Caco-2 (cell line): Measurements from ENCODE around the gene VPS39. TPM values are rescaled to one million over a fixed set of nuclear protein-coding genes. Genes with fewer than 3 reads are reported as not detected.

ENCODE experiments used
- BruUV-seq: library from RNA; stranded (reverse); fragments of 400-500 nt; replicated peaks from 2 replicates; lab custom pipeline; 2021; lab: Mats Ljungman, UMichigan
- CTCF ChIA-PET: fragments of 300-600 bp; sonication (Branson Sonifier 250); formaldehyde crosslinking; loops from one replicate; lab custom pipeline; 2022; ENCODE audit warnings: antibody characterized with exemption; lab: Charles Lee
- POLR2A ChIA-PET: fragments of 300-600 bp; sonication (Branson Sonifier 250); formaldehyde crosslinking; loops from one replicate; lab custom pipeline; 2022; ENCODE audit warnings: antibody characterized with exemption; lab: Charles Lee
- DNase-seq, 2 experiments: peaks; one replicate each; pipeline versions ENCODE4 v3.0.0 to v3.0.0-alpha.2; 2020 to 2022
- H3K27me3 ChIP-seq: replicated peaks from 2 replicates; pipeline ENCODE4 v1.6.0; 2011; ENCODE audit warnings: low read length; ENCODE audit not compliant: control insufficient read depth, insufficient read depth
- H3K36me3 ChIP-seq: 2 replicates; pipeline ENCODE4 v1.5.1; 2011; ENCODE audit warnings: low read length; ENCODE audit not compliant: control insufficient read depth, insufficient read depth
- H3K4me1 ChIP-seq: fragments of 250-450 bp; sonication (Bioruptor Pico); 2 replicates; pipeline ENCODE4 v1.5.1; 2020; ENCODE audit warnings: mild to moderate bottlenecking
- H3K4me3 ChIP-seq: 2 replicates; pipeline ENCODE4 v1.5.1; 2011; ENCODE audit warnings: low read depth, mild to moderate bottlenecking, control low read depth, low read length
- H3K9me3 ChIP-seq: fragments of 250-450 bp; sonication (Bioruptor Pico); 2 replicates; pipeline ENCODE4 v1.5.1; 2020; ENCODE audit warnings: mild to moderate bottlenecking, moderate library complexity
- H3K27ac Mint-ChIP-seq: one replicate; pipeline ENCODE4 v1.8.0; 2022; ENCODE audit warnings: mixed read lengths; ENCODE audit not compliant: unreplicated experiment
- H3K27me3 Mint-ChIP-seq: one replicate; pipeline ENCODE4 v1.8.0; 2022; ENCODE audit warnings: mixed read lengths; ENCODE audit not compliant: insufficient read depth, unreplicated experiment
- H3K36me3 Mint-ChIP-seq: one replicate; pipeline ENCODE4 v1.8.0; 2022; ENCODE audit warnings: mild to moderate bottlenecking, mixed read lengths; ENCODE audit not compliant: insufficient read depth, unreplicated experiment
- H3K4me1 Mint-ChIP-seq: one replicate; pipeline ENCODE4 v1.8.0; 2022; ENCODE audit warnings: low read depth, mixed read lengths; ENCODE audit not compliant: unreplicated experiment
- H3K4me3 Mint-ChIP-seq: one replicate; pipeline ENCODE4 v1.8.0; 2022; ENCODE audit warnings: mild to moderate bottlenecking, moderate library complexity, mixed read lengths; ENCODE audit not compliant: unreplicated experiment
- H3K9me3 Mint-ChIP-seq: one replicate; pipeline ENCODE4 v1.8.0; 2022; ENCODE audit warnings: mixed read lengths; ENCODE audit not compliant: unreplicated experiment
- CTCF ChIP-seq, 2 experiments: fragments of 200-600 bp in 1 of 2; IDR thresholded peaks; 1 replicate in 1 of 2; 2 replicates in 1 of 2; pipeline versions ENCODE4 v1.5.1 to v1.8.0; 2011 to 2022; ENCODE audit warnings: antibody characterized with exemption in 1 of 2, control low read depth in 1 of 2, inconsistent platforms in 1 of 2, low read depth in 1 of 2, low read length in 1 of 2, mild to moderate bottlenecking in 1 of 2, moderate library complexity in 1 of 2; ENCODE audit not compliant: insufficient read depth in 1 of 2, severe bottlenecking in 1 of 2, unreplicated experiment in 1 of 2
- intact Hi-C: fragments of 100-400 bp; cut with micrococcal nuclease; formaldehyde crosslinking; loops from one replicate; pipeline ENCODE4 v1.10.0; 2022; ENCODE audit not compliant: unreplicated experiment
- total RNA-seq: library from RNA; stranded (reverse); gene quantifications from 2 replicates; pipeline ENCODE4 v1.2.3, GENCODE V29; 2022

VPS39 gene
- total RNA-seq, 1 experiment from 2014 or later = 48.4 TPM

- H3K4me1 ChIP-seq = no peaks in the 10 kb centered on the region
- no peaks in the 10 kb centered on the region for H3K9me3 ChIP-seq
- no peak overlapping the region for H3K4me3 ChIP-seq
- no peak overlapping the region for H3K27ac Mint-ChIP-seq
- no peaks in the 10 kb centered on the region for H3K9me3 Mint-ChIP-seq
- no TSS peak for BruUV-seq
- ChIA-PET POLR2A (no interaction called here), CTCF (no interaction called here)
- H3K27me3 Mint-ChIP-seq = no peaks in the 10 kb centered on the region
- H3K4me3 Mint-ChIP-seq = no peak overlapping the region
- peaks cover 33% of the 10 kb centered on the region for H3K36me3 Mint-ChIP-seq
- H3K27me3 ChIP-seq = no peaks in the 10 kb centered on the region
- no peak for DNase-seq
- H3K4me1 Mint-ChIP-seq = no peaks in the 10 kb centered on the region
- H3K36me3 ChIP-seq = no peaks in the 10 kb centered on the region; the same call in 1 of the 2 replicates
- intact Hi-C loops = no loop called here
- no peak for TF ChIP-seq CTCF (IDR thresholded peaks at IDR 0.05; ENCODE audit: insufficient read depth in 1 of 2, low read depth in 1 of 2, low read length in 1 of 2, severe bottlenecking in 1 of 2, unreplicated experiment in 1 of 2)
Observed at GRCh38 chr15:42171122-42171521, 37.0 kb downstream of the VPS39 start.

GRCh38 chr15:42166225-42166940, 41.7 kb downstream of the VPS39 start:
- intact Hi-C loops = no loop called here
- Mint-ChIP-seq H3K27ac (no peak overlapping the region), H3K27me3 (no peaks in the 10 kb centered on the region), H3K4me3 (no peak overlapping the region), H3K4me1 (no peaks in the 10 kb centered on the region), H3K9me3 (no peaks in the 10 kb centered on the region), H3K36me3 (peaks cover 46% of the 10 kb centered on the region)
- Histone ChIP-seq H3K9me3 (no peaks in the 10 kb centered on the region), H3K4me3 (no peak overlapping the region), H3K4me1 (no peaks in the 10 kb centered on the region), H3K36me3 (peaks cover 2% of the 10 kb centered on the region), H3K27me3 (no peaks in the 10 kb centered on the region)
- BruUV-seq = no TSS peak
- POLR2A ChIA-PET = no interaction called here
- CTCF ChIA-PET = interaction anchor here (0.6 kb wide), 1 partner anchor 1159 kb away, joined by 3 read pairs; no protein-coding TSS in a partner anchor
- TF ChIP-seq CTCF (IDR thresholded peaks at IDR 0.05; ENCODE audit: insufficient read depth in 1 of 2, low read depth in 1 of 2, low read length in 1 of 2, severe bottlenecking in 1 of 2, unreplicated experiment in 1 of 2) = no peak
- no peak for DNase-seq

- no peaks in the 10 kb centered on the region for H3K9me3 Mint-ChIP-seq
- H3K4me3 Mint-ChIP-seq = no peak overlapping the region
- Histone ChIP-seq H3K4me1 (no peaks in the 10 kb centered on the region), H3K36me3 (peaks cover 2% of the 10 kb centered on the region), H3K4me3 (no peak overlapping the region), H3K9me3 (no peaks in the 10 kb centered on the region), H3K27me3 (no peaks in the 10 kb centered on the region)
- H3K27ac Mint-ChIP-seq = no peak overlapping the region
- intact Hi-C loops = no loop called here
- peaks cover 50% of the 10 kb centered on the region for H3K36me3 Mint-ChIP-seq
- H3K4me1 Mint-ChIP-seq = no peaks in the 10 kb centered on the region
- no peaks in the 10 kb centered on the region for H3K27me3 Mint-ChIP-seq
- POLR2A ChIA-PET = no interaction called here
- DNase-seq = no peak
- TF ChIP-seq CTCF (IDR thresholded peaks at IDR 0.05; ENCODE audit: insufficient read depth in 1 of 2, low read depth in 1 of 2, low read length in 1 of 2, severe bottlenecking in 1 of 2, unreplicated experiment in 1 of 2) = no peak
- CTCF ChIA-PET = no interaction called here
- BruUV-seq = no TSS peak
Observed at GRCh38 chr15:42165106-42165505, 43.0 kb downstream of the VPS39 start.
